ENCODE measurements around the gene MGAT3. TPM values are rescaled to one million over a fixed set of nuclear protein-coding genes. Genes with fewer than 3 reads are reported as not detected.

MGAT3 gene
- total RNA-seq, 2 experiments from 2014 or later: 0.17 TPM; not detected in 1

DNA sequence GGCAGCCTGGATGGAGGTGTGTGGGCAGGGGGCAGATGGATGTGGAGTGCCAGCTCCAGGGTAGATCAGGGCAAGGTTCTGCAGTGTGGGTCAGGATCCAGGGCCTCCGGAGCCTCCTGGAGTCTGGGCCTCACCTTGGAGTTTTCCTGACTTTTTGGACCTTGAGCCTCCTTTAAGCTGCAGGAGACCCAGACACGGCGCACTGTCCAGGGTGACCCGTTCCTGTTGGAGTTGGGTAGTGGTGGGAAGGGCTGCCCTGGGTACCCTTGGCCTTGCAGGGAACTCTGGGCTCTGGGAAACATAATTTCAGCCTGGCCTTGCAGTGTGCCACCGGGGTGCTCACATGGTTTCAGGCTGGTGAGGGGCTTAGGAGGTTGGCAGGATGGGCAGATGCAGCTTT lies 17.0 kb downstream of the MGAT3 start:
- H3K36me3 Mint-ChIP-seq (ENCODE audit: low read depth): no peaks in the 10 kb centered on the region
- no peak overlapping the region for H3K27ac ChIP-seq (ENCODE audit: low read depth in 1 of 2, low read length in 2 of 2)
- H3K4me1 Mint-ChIP-seq (ENCODE audit: low read depth): peaks cover 18% of the 10 kb centered on the region
- H3K4me1 ChIP-seq (ENCODE audit: insufficient read depth, low read length): peaks cover 21% of the 10 kb centered on the region
- DNase-seq (no peak), ATAC-seq (ENCODE audit: poor library complexity) (no peak)
- intact Hi-C loops (cut with DNase I, micrococcal nuclease): no loop called here
- no peaks in the 10 kb centered on the region for H3K27me3 Mint-ChIP-seq
- no peaks in the 10 kb centered on the region for H3K36me3 ChIP-seq (ENCODE audit: insufficient read depth, low read length)
- H3K4me3 Mint-ChIP-seq: no peak overlapping the region
- no peak for TF ChIP-seq CTCF (IDR thresholded peaks at IDR 0.05)
- ChIA-PET CTCF (no interaction called here), POLR2A (interaction anchor here (0.6 kb wide), 1 partner anchor 68 kb away, joined by 3 read pairs; no protein-coding TSS in a partner anchor)
- no peak overlapping the region for H3K27ac Mint-ChIP-seq
- no peak overlapping the region for H3K4me3 ChIP-seq (ENCODE audit: low read length)
- H3K9me3 ChIP-seq (ENCODE audit: control insufficient read depth in 1 of 2, insufficient read depth in 1 of 2, low read length in 2 of 2): no peaks in the 10 kb centered on the region
- no peaks in the 10 kb centered on the region for H3K9me3 Mint-ChIP-seq
- no peaks in the 10 kb centered on the region for H3K27me3 ChIP-seq (ENCODE audit: control insufficient read depth in 1 of 2, insufficient read depth in 2 of 2, low read length in 2 of 2)

DNA sequence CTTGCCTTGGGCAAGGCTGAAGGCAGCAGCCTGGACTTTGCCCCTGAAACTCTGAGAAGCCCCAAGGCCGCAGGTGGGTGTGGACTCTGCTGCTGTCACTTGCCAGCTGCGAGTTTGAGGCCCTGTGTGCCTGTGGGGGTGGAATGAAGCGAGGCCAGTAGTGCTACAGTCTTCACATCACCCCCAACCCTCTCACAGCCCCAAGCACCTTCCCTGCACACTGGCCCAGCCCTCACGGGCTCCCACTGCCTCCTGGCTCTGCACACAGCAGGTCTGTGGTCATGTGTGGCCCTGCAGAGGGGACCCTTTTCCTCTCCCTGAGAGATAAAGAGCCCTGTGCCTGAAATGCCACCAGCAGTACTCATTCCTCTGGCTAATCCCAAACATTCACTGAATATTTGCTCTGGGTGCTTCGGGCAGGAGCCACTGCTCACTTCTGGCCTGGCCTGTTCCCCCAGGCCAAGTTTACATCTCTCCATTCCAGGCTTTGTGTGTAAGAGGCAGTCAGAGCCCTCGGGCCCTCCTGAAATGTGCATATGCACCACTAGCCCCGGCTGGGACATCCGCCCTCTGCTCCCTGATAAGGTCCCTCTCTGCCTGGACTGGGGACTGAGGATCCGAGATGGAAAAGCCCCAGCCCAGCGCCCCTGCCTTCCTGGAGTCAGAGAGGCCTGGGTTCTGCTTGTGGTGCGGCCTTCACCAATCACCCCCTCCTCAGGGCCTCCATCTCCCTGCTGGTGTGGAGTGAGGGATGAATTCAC lies 17.7 kb downstream of the MGAT3 start:
- DNase-seq (no peak), ATAC-seq (ENCODE audit: poor library complexity) (no peak)
- H3K36me3 Mint-ChIP-seq (ENCODE audit: low read depth): no peaks in the 10 kb centered on the region
- no peak overlapping the region for H3K4me3 Mint-ChIP-seq
- peaks cover 21% of the 10 kb centered on the region for H3K4me1 ChIP-seq (ENCODE audit: insufficient read depth, low read length)
- TF ChIP-seq CTCF (IDR thresholded peaks at IDR 0.05): no peak
- ChIA-PET POLR2A (no interaction called here), CTCF (no interaction called here)
- H3K4me3 ChIP-seq (ENCODE audit: low read length): no peak overlapping the region
- no peaks in the 10 kb centered on the region for H3K27me3 ChIP-seq (ENCODE audit: control insufficient read depth in 1 of 2, insufficient read depth in 2 of 2, low read length in 2 of 2)
- H3K27me3 Mint-ChIP-seq: no peaks in the 10 kb centered on the region
- no peak overlapping the region for H3K27ac Mint-ChIP-seq
- H3K4me1 Mint-ChIP-seq (ENCODE audit: low read depth): peaks cover 18% of the 10 kb centered on the region
- no peaks in the 10 kb centered on the region for H3K36me3 ChIP-seq (ENCODE audit: insufficient read depth, low read length)
- no peaks in the 10 kb centered on the region for H3K9me3 ChIP-seq (ENCODE audit: control insufficient read depth in 1 of 2, insufficient read depth in 1 of 2, low read length in 2 of 2)
- no peaks in the 10 kb centered on the region for H3K9me3 Mint-ChIP-seq
- no peak overlapping the region for H3K27ac ChIP-seq (ENCODE audit: low read depth in 1 of 2, low read length in 2 of 2)
- intact Hi-C loops (cut with DNase I, micrococcal nuclease): no loop called here

- intact Hi-C loops (cut with DNase I, micrococcal nuclease): no loop called here
- no peak overlapping the region for H3K27ac Mint-ChIP-seq
- Histone ChIP-seq H3K4me1 (ENCODE audit: insufficient read depth, low read length) (peaks cover 21% of the 10 kb centered on the region), H3K36me3 (ENCODE audit: insufficient read depth, low read length) (no peaks in the 10 kb centered on the region), H3K27ac (ENCODE audit: low read depth in 1 of 2, low read length in 2 of 2) (no peak overlapping the region), H3K27me3 (ENCODE audit: control insufficient read depth in 1 of 2, insufficient read depth in 2 of 2, low read length in 2 of 2) (no peaks in the 10 kb centered on the region), H3K4me3 (ENCODE audit: low read length) (no peak overlapping the region), H3K9me3 (ENCODE audit: control insufficient read depth in 1 of 2, insufficient read depth in 1 of 2, low read length in 2 of 2) (no peaks in the 10 kb centered on the region)
- H3K4me1 Mint-ChIP-seq (ENCODE audit: low read depth): peaks cover 18% of the 10 kb centered on the region
- ATAC-seq (ENCODE audit: poor library complexity): no peak
- H3K27me3 Mint-ChIP-seq: no peaks in the 10 kb centered on the region
- CTCF ChIA-PET: no interaction called here
- no peak for DNase-seq
- POLR2A ChIA-PET: no interaction called here
- no peak for TF ChIP-seq CTCF (IDR thresholded peaks at IDR 0.05)
- no peaks in the 10 kb centered on the region for H3K9me3 Mint-ChIP-seq
- H3K4me3 Mint-ChIP-seq: no peak overlapping the region
- no peaks in the 10 kb centered on the region for H3K36me3 Mint-ChIP-seq (ENCODE audit: low read depth)
These were observed 18.5 kb downstream of the MGAT3 start for GRCh38 chr22:39475337-39475736.
